ENCODE data around the gene CACNG7. TPM values are rescaled to one million over a fixed set of nuclear protein-coding genes. Genes with fewer than 3 reads are reported as not detected.

CACNG7 gene
- total RNA-seq, 2 donors from 2014 or later, result 0.16 TPM; not detected in 1

DNA sequence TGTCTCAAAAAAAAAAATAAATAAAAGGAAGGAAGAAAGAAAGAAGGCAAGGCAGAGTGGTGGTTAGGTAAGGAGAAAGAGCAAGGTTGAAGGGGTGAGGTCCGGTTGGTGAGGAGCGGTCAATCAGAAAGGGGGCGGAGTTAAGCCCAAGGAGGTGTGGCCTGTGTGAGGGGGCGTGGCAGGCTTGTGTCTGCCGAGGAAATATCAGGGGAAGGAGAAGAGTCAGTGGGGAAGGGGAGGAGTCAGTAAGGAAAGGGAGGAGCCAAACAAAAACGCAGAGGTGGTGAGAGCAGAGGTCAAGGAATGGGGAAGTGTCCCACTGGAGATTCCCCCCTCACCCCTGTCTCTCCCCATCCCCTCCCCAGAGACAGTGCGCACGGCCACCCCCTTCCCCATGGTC lies 5.9 kb downstream of the CACNG7 start:
- no peak overlapping the region for H3K4me3 ChIP-seq
- no peaks in the 10 kb centered on the region for H3K9me3 ChIP-seq
- H3K9ac ChIP-seq (ENCODE audit: low read depth in 2 of 2, low read length in 2 of 2), result no peak overlapping the region
- no peaks in the 10 kb centered on the region for H3K4me1 ChIP-seq
- peaks cover 4% of the 10 kb centered on the region for H3K27me3 ChIP-seq
- TF ChIP-seq CTCF (IDR thresholded peaks at IDR 0.05), result no peak
- no peaks in the 10 kb centered on the region for H3K36me3 ChIP-seq
- no peak for DNase-seq
- no peak overlapping the region for H3K27ac ChIP-seq
- intact Hi-C loops (cut with DNase I), result no loop called here

GRCh38 chr19:53916004-53916403 lies 6.9 kb downstream of the CACNG7 start:
- Histone ChIP-seq H3K9me3 (no peaks in the 10 kb centered on the region), H3K4me1 (no peaks in the 10 kb centered on the region), H3K9ac (ENCODE audit: low read depth in 2 of 2, low read length in 2 of 2) (no peak overlapping the region), H3K27ac (no peak overlapping the region), H3K27me3 (peaks cover 4% of the 10 kb centered on the region), H3K36me3 (no peaks in the 10 kb centered on the region), H3K4me3 (no peak overlapping the region)
- no peak for TF ChIP-seq CTCF (IDR thresholded peaks at IDR 0.05)
- intact Hi-C loops (cut with DNase I), result no loop called here
- DNase-seq, result no peak

- intact Hi-C loops (cut with DNase I), result no loop called here
- no peaks in the 10 kb centered on the region for H3K36me3 ChIP-seq
- H3K9me3 ChIP-seq, result no peaks in the 10 kb centered on the region
These were observed 8.3 kb downstream of the CACNG7 start for GRCh38 chr19:53917356-53917755.

DNA sequence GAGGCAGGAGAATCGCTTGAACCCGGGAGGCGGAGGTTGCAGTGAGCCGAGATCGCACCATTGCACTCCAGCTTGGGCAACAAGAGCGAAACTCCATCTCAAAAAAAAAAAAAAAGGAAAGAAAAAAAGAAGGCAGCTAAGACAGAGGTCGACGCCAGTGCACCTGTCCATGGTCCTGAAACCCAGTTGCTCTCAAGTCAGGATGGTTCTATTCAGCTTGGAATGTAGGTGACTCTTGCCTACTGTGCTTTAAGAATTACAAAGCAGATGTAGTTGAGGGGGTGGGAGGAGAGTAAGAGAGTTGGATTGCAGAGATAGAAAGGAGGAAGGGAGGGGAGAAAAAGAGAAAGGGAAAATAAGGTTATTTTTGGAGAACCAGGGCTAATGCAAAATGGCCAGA lies 18.7 kb downstream of the CACNG7 start:
- Histone ChIP-seq H3K27me3 (no peaks in the 10 kb centered on the region), H3K9me3 (no peaks in the 10 kb centered on the region), H3K36me3 (no peaks in the 10 kb centered on the region), H3K4me1 (no peaks in the 10 kb centered on the region), H3K9ac (ENCODE audit: low read depth in 2 of 2, low read length in 2 of 2) (no peak overlapping the region), H3K4me3 (no peak overlapping the region), H3K27ac (no peak overlapping the region)
- DNase-seq, result no peak
- no peak for TF ChIP-seq CTCF (IDR thresholded peaks at IDR 0.05)
- intact Hi-C loops (cut with DNase I), result no loop called here

More at GRCh38 chr19:53917356-53917755, 8.3 kb downstream of the CACNG7 start:
- DNase-seq, result no peak
- peaks cover 4% of the 10 kb centered on the region for H3K27me3 ChIP-seq
- no peak overlapping the region for H3K4me3 ChIP-seq
- H3K27ac ChIP-seq, result no peak overlapping the region
- TF ChIP-seq CTCF (IDR thresholded peaks at IDR 0.05), result no peak
- H3K9ac ChIP-seq (ENCODE audit: low read depth in 2 of 2, low read length in 2 of 2), result no peak overlapping the region
- H3K4me1 ChIP-seq, result no peaks in the 10 kb centered on the region

GRCh38 chr19:53936029-53936428 lies 27.0 kb downstream of the CACNG7 start:
- Histone ChIP-seq H3K27me3 (no peaks in the 10 kb centered on the region), H3K4me3 (no peak overlapping the region), H3K9ac (ENCODE audit: low read depth in 2 of 2, low read length in 2 of 2) (no peak overlapping the region), H3K9me3 (no peaks in the 10 kb centered on the region), H3K4me1 (no peaks in the 10 kb centered on the region), H3K36me3 (no peaks in the 10 kb centered on the region), H3K27ac (no peak overlapping the region)
- DNase-seq, result no peak
- intact Hi-C loops (cut with DNase I), result no loop called here
- no peak for TF ChIP-seq CTCF (IDR thresholded peaks at IDR 0.05)
